Fibroblast of the conjunctiva (primary cell): ENCODE data around the gene VWA3A.
"Not testable (repeated sequence)": the region's sequence is repeated elsewhere in the genome, so short reads cannot be mapped to it uniquely, and the experiment has no call there.

Experiments
- DNase-seq: peaks from one replicate; pipeline ENCODE4 v3.0.0-alpha.2; 2010; ENCODE audit warnings: low read depth

Gene VWA3A

DNA sequence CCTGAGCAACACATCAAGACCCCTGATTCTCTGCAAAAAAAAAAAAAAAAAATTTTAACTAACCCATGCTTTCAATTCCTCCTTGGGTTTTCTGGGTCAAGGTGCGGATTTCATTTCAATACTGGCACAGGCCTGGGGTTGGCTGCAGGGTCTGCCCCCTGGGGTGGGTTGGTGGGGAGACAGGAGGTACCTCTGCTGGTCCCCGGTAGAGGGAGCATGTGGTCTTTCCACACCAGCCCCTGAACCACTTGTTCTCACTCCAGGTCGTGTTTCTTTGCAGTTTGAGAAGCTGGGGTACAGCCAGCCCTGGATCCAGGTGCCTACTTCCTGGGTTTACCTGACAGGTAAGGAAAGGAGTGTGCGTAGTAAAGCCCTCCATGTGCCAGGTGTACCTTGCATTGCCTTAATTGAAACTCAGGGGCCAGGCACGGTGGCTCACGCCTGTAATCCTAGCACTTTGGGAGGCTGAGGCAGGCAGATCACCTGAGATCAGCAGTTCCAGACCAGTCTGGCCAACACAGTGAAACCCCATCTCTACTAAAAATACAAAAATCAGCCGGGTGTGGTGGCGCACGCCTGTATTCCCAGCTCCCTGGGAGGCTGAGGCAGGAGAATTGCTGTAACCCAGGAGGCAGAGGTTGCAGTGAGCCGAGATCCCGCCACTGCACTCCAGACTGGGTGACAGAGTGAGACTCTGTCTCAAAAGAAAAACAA, 91.7 kb downstream of the VWA3A start:
- DNase-seq: no peak

DNA sequence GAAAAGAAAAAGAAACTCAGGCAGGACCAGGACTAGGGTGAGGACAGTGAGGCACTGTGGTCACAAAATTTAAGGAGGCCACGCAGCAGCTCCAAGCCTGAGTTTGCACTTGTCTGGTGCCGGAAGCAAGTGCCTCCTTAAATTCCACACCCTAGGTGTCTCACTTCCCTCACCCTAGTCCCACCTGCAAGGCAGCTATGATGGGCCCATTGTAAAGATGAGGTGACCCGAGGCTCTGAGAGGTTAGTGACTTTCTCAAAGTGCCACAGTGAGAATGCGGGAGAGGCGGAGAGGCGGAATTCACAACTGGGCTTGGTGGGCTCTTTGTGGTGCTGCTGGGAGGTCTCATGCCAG, 92.3 kb downstream of the VWA3A start:
- no peak for DNase-seq

DNA sequence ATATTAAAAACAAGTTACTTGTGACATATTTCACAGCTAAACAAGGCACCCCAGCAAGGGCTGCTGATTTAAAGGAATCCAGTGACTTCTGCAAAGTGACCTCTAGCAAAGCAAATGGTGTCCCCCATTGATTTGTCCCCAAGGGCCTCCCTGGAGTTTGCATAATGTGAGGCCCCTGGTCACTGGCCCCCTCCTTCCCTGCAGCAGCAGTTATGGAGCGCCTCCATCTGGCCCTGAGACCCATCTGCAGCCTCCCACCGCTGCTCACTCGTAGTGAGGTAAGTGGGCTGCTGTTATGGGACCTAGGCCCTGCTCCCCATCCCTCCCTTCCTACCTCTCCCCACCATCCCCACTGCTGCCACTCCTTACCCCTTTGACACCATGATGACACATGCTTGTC, 94.2 kb downstream of the VWA3A start:
- DNase-seq: no peak

DNA sequence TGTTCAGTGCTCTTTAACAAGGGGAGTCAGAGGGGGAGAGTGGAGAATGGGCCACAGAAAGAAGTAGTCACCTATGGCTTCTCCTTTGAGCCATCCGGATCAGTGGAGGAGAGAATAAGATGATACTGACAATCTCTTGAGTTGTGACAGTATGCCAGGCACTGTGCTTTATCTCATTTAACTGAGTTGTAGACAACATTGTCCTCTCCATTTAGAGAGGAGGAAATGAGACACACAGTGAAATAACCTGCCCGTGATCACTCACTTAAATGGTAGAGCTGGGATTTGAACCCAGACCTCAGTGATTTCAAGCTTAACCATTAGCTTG, 95.9 kb downstream of the VWA3A start:
- DNase-seq: no peak

DNA sequence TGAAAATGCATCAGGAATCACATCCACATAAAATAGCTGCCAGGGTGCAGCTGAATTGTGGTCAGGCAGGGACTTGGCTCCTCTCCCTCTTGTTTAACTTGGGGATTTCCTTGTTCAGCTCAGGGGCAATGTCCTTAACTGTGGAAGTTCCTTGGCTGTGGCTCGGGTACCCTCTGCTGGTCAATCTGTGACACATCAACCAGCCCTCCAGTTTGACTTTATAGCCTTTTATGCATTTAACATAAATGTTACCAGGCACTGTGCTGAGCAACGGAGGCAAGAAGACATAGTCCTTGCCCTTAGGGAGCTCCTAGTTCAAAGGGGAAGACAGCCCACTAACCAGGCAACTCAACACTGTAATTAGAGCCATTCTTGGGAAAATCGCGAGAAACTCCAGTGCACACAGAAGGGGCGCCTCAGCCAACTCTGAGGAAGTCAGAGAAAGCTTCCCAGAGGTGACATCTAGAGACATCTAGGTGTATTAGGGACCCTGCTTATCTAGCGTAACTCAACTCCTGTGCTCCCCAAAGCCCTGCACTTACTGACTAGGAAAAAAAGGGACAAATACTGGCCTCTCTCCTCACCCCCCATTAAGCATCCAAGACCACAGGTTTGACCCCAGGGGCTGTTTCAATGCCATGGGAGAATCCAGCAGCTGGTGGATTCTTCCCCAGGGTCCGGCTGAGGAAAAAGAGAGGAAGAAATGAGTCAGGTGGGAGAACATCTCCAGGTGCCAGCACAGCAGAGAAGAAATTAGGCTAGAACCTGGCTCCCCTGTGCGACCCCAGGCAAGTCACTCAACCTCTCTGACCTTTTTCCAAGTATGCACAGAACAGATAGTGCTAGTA, 96.5 kb downstream of the VWA3A start:
- DNase-seq: peak; percentile 89

DNA sequence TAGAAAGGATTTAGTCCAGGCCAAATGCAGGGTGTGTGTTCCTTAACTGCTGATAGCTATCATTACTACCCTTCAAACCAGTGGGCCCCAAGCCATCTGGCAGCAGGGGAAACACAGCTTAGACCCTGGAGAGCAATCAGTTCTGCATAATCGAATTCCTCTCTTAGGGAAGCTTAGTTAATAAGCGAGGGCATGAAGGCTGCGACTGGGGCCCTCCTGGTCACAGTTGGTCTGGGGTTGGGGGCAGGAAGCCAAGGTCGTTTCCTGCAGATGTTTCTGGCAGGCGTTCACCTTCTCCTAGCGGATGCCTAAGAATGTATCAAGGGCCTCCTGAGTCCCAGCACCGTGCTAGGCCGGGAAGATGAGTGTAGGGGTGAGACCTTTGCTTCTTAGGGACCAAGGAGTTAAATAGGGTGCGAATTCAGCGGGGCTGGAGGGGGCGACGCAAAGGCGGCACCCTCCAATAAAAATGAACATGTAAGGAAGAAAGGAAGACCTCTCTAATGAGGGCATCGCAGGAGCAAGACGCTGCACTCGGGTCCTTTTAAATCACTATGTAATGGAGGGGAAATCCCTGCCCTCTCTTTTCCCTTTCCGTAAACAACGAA, 97.2 kb downstream of the VWA3A start:
- DNase-seq: no peak

DNA sequence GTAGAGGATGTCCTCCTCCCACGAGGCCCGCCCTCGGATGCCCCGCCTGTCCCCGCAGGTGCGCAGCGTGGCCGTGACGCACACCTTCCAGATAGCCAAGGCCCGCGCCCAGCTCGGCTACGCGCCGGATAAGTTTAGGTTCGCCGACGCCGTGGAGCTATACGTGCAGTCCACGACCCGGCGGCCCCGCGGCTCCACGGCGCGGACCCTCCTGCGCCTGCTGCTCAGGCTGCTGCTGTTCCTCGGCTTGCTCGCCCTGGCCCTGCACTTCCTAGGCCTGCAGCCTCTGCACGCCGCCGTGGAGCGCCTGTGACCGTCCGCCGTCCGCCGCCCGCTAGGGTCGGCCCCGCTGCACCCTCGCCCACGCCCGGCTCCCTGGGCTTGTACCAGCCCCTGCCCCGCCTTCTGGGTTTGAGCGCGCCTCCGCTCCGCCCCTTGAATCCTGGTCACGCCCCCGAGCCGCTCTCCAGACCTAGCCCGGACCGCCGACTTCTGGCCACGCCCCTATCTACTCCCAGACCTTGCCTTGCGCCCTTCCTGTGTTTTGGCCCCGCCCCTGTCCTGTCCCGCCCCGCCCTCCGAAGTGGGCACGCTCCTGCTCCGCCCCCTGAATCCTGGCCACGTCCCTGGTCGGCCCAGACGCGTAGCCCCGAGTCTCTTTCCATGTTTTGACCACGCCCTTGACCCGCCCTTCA, 97.9 kb downstream of the VWA3A start:
- DNase-seq: peak; percentile 100

DNA sequence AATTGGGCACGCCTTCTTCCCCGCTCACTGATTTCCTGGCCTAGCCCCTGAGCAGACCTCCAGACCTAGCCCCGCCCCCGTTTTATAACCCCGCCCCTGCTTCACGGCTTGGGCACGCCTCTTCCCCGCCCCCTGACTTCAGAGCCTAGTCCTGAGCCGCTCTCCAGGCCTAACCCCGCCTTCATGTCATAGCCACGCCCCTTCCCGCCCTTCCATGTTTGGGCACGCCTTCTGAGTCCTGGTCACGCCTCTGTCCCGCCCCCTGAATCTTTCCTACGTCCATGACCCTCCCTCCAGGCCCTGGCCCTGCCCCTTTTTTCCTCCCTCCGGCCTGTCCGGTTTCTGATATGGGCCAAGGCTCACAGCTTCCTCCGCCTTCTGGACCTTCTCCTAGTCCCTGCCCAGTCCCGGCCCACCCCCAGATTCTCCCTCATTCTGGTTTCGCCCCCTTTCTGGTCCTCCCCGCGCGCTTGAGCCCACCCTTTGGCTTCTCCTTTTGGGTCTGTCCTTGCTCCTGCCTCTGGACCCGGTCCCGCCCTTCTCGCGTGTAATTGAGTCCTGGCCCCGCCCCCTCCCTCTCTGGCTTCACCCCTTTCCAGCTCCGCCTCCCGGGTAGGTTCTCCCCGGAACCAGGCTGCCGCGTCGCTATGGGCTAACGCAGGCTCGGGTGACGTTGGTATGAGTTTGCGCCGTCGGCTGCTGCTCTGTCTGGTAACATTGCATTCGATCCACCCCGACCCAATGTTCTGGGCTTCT, 98.6 kb downstream of the VWA3A start:
- peak; percentile 100 for DNase-seq

DNA sequence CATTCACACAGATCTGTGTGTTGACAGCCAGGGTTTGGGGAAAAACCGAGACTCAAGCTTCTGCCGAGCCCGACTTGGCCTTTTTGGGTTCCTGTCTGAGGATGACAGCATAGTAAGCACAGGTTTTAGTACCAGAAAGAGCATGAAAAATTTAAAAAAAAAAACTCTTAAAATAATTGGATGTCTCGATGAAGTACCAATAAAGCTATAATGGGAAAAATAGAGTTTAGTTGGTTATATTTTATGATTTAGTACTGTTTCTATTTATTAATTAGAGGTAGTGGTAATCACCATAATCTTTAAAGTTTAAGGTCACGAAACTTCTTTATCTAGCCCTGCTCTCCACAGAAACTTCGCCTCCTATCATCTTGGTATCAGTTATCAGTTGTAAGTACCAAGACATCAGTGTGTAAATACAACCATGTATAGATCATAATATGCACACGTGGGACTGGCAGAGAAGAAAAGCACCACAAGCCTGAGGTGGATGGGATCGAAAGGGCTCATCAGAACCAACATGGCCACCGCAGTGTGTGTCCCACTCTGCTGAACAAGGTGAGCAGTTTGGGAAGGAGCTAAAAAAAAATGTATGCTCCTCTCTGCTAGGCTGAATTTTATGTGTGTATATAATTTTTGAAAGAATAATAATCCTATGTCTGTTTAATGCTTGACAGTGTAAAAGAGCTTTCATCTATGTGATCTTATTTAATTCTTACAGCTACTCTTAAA, 99.4 kb downstream of the VWA3A start:
- no peak for DNase-seq

DNA sequence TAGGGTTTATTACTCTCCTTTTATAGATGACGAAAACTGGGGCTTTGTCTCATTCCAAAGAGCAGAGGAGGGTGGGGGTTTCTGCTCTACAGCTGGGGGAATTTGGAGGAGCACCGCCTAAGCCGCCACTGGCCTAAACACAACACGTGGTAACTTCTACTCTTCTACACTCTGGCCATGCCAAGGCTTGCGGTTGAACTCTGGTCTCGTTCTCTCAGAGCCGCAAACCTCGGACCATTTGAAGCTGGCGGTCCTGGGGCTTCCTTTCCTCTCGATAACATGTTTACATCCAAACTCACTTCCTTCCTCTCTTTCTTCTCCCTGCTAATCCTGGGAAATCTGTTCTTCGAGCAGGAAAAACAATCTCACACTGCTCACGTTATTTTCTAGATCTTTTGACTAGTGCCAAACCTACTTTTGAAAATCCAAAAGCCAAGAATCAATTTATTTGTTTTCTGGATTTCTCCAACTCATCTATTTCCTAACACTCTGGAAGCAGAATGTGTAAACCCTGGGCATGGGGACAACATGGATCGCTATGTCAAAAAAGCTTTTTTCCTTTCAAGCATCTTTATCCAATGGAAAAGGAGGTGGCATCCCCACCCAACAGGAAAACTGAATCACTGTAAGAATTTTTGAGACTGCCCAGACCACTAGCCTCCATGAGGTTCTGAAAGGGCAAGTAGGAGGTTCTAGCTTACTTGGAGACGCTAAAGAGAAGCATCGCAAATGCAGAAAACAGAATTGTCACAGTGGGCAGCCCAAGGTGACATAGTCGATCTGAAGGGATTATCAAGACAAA, 100.1 kb downstream of the VWA3A start:
- DNase-seq: peak; percentile 92

DNA sequence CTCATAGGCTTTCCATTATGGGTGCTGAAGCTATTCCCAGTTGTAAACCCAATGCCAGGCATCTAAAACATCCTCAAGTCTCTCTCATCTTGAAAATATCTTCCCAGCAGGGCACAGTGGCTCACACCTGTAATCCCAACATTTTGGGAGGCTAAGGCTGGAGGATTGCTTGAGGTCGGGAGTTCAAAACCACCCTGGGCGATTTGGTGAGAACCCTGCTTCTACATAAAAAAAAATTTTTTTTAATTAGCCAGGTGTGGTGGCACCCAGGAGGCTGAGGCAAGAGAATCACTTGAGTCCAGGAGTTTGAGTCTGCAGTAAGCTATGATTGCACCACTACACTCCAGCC, 100.7 kb downstream of the VWA3A start:
- DNase-seq: no peak

DNA sequence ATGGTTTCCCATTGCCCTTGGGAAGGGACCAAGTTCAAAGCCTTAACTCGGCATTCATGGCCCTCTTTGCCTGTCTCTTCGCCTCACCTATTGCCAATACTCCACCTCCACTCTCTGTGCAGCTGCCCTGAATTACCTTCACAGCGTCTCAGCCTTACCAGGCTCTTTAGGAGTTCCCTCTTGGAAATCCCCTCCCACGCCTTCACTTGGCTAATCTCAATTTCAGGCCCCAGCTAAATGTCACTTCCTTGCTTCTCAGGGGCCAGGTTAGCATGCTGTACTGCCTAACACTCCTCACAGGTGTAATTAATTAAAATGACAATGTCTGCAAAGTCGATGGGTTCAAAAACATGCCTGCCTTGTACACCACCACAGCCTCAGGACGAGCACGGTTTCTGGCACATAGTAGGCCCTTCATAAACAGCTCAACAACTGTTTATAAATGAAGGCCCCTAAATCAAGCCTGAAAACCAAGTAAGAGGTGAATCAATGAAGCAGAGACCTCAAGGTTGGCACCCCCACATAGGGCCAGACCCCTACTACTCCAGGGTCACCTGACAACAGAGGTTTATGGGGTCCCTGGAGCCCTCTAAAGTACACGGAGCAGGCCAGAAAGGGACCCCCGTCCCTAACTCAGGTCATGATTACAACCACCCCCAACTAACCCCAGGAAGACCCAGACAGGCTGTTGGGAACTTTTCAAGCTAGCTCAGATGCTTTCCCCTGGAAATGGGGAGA, 102.5 kb downstream of the VWA3A start:
- no peak for DNase-seq

DNA sequence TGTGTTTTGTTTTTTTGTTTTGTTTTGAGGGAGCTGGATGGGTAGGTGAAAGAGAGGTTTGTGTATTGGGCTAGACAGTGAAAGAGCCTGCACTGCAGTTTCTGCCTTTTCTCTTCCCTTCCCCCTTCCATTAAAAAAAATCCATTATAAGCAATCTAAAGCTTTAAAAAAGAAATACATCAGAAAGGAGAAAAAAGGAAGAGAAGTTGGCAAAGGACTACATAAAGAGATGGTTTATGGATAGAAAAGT, 103.0 kb downstream of the VWA3A start:
- DNase-seq: no peak

DNA sequence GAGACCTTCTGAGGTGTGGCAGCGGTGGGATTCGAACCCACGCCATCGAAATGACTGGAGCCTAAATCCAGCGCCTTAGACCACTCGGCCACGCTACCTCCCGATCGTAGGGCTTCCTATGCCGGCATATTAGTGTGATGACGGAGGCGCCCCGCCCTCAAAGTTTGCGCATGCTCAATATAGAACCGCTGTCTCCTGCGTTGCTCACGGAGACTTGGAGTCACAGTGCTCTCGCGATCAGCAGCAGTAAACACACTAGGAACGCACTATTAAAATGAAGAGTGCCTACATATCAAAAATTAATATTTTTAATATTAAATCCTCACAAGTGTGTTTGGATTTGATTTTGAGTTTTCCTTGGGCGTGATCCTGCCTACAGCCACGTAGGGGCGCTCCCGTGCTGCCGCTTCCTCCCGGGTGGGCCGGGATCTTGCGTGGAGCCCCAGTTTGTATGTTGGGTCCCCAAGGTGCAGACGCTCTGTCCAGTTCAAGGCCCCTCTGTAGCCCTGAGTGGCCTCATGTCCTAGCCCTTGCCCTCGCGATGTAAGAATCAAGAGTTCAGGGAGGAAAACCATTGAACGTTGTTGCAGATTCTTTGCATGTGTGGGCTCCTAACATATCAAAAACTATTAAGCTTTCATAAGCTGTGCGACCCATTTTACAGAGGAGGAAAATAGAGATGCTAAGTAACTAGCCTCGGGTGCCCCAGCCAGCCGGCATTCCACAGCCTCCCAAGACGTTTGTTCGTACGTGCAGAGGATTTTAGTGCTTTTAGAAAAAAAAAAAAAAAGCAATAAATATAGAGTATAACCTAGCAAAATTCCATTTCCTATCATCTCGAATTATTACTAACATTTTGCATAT, 103.6 kb downstream of the VWA3A start:
- peak; percentile 84 for DNase-seq

DNA sequence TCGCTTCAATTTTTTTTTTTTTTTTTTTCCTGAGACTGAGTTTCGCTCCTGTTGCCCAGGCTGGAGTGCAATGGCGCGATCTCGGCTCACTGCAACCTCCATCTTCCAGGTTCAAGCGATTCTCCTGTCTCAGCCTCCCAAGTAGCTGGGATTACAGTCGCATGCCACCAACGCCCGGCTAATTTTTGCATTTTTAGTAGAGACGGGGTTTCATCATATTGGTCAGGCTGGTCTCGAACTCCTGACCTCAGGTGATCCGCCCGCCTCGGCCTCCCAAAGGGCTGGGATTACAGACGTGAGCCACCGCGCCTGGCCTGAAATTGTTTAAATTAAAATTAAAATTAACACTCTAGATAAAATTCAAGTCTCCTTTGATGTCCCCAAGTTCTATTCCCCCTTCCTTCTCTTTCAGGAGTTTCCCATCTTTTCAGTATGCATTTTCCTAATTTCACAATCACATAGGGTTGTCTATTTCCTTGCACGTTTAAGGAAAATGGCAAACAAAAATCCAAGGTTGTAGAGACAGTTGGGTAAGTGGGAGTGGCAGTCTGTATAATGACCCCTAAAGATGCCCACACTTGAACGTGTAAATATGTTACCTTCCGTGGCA, 104.3 kb downstream of the VWA3A start:
- not testable (repeated sequence) for DNase-seq

DNA sequence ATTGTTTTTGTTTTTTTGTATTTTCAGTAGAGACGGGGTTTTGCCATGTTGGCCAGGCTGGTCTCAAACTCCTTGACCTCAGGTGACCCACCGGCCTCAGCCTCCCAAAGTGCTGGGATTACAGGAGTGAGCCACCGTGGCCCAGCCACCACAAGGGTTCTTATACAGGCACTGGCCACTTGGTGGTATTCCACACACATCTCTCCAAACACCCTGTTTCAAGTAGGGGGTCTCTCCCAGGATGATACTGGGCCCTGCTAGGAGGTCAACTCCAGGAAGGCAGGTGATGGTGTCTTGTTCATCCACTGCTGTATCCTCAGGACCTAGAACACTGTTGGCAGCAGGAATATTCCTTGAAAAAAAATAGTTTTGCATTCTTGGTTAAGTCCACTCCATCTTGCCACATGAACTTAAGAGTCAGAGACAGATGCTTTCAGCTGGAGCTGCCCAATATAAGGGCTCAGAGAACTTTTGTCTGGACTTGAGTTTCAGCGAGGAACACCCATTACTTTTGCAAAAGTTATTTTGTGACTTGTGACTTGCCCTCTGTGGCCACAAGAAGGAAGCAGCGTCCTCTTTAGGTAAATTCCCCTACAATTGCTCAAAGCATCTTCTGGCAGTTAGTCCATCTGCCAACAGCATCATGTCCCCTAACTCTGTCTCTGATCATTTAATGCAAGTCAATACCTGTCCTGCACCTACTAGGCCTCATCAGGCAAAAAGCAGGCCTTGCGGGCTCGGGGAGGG, 106.4 kb downstream of the VWA3A start:
- DNase-seq: no peak

DNA sequence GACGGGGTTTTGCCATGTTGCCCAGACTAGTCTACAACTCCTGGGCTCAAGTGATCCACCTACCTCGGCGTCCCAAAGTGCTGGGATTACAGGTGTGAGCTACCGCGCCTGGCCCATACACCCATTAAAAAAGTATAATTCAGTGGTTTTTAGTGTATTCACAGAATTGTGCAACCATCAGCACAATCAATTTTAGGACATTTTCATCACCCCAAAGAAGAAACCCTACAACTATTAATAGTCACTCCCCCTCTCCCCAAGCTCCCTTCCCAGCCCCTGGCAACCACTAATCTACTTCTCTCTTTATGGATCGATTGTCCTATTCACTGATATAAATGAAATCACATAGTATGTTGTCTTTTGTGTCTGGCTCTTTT, 109.9 kb downstream of the VWA3A start:
- DNase-seq: no peak

DNA sequence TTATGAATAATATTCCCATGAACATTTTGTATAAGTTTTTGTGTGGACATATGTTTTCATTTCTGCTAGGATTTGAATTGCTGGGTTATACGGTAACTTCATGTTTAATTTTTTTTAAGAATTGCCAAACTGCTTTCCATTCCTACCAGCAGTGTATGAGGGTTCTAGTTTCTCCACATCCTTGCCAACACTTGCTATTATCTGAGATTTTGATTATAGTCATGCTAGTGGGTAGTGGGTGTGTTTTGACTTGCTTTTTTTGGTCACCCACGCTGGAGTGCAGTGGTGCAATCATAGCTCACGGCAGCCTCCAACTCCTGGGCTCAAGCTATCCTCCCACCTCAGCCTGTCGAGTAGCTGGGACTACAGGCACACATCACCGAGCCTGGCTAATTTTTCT, 110.8 kb downstream of the VWA3A start:
- no peak for DNase-seq
